Islet precursor cell (in vitro differentiated cells): ENCODE measurements around the gene PAQR5.
A peak's percentile ranks its signal among the peaks of the same experiment; 100 is the strongest.
"Not testable (repeated sequence)": the region's sequence is repeated elsewhere in the genome, so short reads cannot be mapped to it uniquely, and the experiment has no call there.

Source experiments
- DNase-seq: peaks from one replicate; pipeline ENCODE4 v3.0.0-alpha.2; 2018

The PAQR5 gene

GRCh38 chr15:69293741-69294615 is 4.7 kb upstream of the PAQR5 start:
- no peak for DNase-seq

DNA sequence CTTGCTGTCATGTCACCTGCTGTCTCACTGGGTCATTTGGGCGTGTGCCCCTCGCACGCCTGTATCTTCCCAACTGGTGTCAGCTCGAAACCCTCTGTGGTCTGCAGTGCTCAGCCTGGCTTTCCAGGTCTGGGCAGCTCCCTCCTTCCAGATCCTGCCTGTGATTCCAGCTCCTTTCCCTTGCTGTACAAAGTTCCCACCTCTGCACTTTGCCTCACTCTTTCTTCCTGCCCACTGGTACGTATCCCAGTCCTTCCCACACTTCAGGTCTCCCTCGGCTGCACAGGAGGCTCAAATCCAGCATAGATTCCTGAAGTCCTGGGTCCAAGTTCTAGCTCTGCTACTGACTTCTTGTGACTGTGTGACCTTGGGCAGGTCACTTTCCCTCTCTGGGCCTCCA is 2.1 kb upstream of the PAQR5 start:
- no peak for DNase-seq

- DNase-seq: no peak
Observed at GRCh38 chr15:69297642-69298353, 914 bp upstream of the PAQR5 start.

DNA sequence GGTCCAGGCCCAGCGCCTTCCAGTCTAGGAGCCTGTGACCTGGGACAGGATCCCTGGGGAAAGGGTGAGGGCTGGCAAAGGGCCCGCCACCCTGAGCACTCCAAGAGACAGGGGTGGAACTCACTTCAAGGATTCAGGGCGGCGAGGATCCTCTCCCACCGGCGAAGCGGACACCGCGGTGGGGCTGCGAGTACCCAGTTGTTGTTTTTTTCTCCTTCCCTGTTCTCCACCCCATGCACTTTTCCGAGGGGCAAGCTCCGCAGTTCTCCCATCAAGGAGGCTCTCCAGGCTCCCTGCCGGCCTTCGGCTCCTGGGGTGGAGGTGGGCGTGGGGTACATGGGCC is 387 bp upstream of the PAQR5 start:
- no peak for DNase-seq

GRCh38 chr15:69299451-69299886 is 757 bp downstream of the PAQR5 start:
- DNase-seq: no peak

DNA sequence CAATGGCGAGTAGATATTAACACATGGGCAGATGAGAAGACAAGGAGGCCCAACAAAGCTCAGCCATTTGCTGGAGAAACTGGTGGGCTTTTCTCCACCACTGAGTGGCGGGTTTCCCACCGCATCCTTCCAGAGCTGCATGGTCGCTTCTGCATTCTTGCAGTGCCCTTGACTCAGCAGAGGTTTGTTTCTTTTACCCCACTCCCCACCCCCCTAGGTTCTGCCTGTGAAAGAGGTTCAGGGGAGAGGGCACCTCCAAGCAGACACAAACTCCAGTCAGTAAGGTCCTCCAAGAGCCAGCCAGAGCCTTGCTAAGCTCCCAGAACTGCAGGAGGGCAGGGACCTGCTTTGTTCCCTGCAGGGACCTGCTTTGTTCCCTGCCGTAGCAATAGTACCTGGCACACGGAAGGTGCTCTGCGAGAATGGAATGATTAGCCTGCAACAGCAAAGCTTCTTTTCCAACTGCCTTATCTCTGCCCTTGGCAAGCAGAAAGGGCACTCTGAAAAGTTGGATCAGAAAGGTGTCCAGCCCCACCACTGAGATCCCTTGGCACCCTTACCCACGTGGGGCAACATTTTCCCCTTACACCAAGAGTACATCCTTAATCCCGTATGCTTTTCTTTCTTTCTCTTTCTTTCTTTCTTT is 1.4 kb downstream of the PAQR5 start:
- no peak for DNase-seq

DNA sequence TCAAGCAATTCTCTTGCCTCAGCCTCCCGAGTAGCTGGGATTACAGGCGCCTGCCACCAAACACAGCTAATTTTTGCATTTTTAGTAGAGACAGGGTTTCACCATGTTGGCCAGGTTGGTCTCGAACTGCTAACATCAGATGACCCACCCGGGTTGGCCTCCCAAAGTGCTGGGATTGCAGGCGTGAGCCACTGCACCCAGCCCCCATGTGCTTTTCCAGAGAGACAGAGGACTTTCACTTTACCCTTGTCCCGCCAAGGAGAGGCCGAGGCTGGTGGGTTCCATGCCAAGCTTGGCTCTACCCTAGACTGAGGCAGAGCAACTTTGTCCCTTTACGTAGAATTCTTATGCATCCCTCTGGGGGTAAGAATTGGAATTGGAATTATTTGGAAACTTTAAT is 2.4 kb downstream of the PAQR5 start:
- DNase-seq: not testable (repeated sequence)

DNA sequence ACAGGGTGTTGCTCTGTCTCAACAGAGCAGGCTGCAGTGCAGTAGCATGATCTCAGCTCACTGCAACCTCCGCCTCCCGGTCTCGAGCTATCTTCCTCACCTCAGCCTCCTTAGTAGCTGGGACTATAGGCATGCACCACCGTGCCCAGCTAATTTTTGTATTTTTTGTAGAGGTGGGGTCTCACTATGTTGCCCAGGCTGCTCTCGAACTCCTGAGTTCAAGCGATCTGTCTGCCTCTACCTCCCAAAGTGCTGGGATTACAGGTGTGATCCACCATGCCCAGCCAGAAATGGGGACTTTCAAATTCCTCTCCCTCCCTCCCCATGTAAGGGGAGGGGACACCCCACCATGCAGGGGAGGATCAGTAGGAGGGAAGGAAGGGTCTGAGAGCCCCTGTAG is 3.4 kb downstream of the PAQR5 start:
- DNase-seq: not testable (repeated sequence)

- no peak for DNase-seq
Observed at GRCh38 chr15:69302929-69303328, 4.2 kb downstream of the PAQR5 start.

GRCh38 chr15:69303337-69304181 is 4.8 kb downstream of the PAQR5 start:
- DNase-seq: no peak

DNA sequence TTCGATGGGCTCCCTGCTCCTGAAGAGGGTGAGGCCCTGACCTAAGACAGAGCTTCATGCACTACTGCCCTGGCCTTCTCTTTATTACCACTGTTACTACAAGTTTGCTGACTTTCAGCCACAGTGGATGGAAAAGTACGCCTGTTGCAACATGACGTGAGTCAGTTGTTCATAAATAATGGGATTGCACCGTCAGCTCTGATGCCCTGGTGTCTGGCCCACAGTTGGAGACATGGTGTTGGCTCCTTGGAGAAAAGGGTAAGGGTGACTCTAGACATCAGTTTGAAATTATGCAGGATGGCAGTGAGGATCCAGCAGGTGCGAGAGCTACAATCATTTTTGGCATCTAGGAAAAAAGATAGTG is 5.5 kb downstream of the PAQR5 start:
- no peak for DNase-seq

GRCh38 chr15:69305204-69305931 is 6.7 kb downstream of the PAQR5 start:
- DNase-seq: peak; percentile 90

GRCh38 chr15:69305933-69306568 is 7.3 kb downstream of the PAQR5 start:
- DNase-seq: no peak

DNA sequence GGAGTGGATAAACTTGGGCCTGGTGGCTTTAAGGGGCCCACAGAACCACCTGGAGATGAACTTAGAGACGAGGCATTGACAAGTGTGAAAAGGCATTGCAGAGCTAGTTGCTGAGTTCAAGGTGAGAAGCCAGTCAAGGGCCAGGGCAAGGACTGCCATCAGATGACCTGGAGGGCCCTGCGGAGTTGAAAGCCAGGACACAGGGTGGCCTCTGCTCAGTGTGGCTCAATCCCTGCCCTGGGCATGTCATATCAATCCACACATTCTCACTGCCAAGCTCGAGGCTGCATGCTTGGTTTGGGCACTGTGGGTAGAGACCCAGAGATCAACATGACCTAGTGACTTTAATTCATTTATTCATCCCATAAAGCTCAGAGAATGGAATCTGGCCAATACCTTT is 9.2 kb downstream of the PAQR5 start:
- DNase-seq: no peak

DNA sequence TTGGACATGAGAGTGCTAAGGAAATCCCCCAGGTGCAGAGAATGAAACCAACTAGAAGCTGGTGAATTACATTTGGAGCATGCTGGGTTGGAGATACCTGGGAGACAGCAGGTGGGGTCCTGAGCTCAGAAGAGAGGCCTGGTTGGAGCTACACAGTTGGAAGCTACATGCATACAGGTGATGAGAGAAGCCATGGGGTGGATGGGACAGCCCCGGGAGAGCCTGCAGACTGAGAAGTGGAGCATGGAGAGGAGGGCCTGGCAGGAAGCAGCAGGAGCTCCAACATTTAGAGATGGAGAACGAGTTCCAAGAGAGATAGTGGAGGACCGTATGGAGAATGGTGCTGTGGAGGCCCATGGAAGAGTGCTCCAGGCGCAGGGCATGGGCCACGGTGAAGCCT is 10.2 kb downstream of the PAQR5 start:
- DNase-seq: no peak

- no peak for DNase-seq
Observed at GRCh38 chr15:69311319-69311721, 12.6 kb downstream of the PAQR5 start.

- DNase-seq: no peak
Observed at GRCh38 chr15:69313432-69314000, 14.8 kb downstream of the PAQR5 start.

DNA sequence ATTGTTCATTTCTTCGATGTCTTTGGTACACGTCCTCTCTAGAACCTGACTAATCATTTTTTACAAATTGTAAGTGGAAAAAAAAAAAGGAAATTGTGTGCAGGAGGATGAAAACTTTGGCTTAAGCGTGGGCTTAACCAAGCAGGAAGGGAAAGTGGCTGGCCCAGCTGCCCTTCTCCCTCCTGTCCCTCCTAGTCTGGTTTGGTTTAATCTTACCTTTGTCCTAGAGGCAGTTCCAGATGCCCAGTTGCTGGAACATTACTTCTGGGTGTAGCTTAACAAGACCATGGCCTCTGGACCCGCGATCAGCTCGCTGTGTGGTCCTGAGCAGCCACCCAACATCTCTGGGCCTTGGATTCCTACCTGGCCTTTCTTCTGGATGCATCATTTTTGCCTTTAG is 15.4 kb downstream of the PAQR5 start:
- DNase-seq: no peak

DNA sequence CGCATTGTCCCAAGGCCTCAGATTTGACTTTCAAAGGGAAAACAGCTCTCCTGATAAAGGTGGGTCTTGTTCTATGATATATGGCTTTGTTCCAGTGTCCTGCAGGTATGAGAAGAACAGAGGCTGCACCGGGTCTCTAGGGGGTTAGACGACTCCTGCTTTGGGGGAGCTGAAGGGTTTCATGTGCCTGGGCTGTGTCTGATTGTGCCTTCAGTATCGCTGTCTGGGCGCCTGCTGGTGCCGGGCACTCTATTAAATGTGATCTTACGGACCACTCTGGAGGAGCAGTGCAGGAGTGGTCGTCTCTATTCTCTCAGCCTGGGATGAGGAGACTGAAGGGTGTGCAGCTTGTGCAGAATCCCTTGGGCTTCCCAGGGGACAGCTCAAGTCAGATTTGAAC is 16.0 kb downstream of the PAQR5 start:
- no peak for DNase-seq

DNA sequence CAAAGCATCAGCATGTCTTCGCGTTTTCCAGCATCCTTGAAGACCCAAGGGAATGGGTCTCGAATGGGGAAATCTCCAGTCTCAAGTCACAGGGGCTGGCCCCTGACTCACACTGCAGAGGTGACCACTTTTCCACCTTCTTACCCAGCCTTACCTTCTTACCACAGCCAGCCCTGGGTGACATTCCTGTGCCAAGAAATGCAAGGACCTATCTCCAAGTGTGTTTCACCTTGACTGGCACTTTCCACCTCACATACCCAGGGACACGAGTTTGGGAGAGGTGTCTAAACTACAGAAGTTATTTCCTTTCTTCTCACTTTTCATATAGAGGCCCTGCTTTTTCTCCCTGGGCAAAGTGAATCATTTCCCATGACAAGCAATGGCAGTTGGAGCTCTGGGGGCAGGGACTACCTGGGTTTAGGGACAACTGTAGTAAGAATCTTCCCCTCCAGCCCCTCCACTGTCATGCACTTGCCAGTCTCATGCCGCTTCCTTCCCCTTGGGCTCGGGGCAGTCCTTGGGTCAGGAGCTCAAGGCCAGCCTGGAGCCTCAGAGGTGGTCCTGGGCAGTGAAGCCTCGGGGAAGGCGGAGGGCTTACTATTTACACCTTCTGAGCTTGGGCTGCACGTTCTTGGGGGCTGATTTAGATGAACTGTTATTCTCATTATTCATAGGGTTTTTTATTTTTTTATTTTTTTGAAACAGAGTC is 16.8 kb downstream of the PAQR5 start:
- DNase-seq: no peak

- no peak for DNase-seq
Observed at GRCh38 chr15:69316291-69316690, 17.6 kb downstream of the PAQR5 start.
